GM23338 (cell line): ENCODE measurements around the gene SLC39A7. TPM values are rescaled to one million over a fixed set of nuclear protein-coding genes. Genes with fewer than 3 reads are reported as not detected.

Experiments used
- ATAC-seq: fragments of 200-7000 bp; cut with Tn5 transposase; 3 replicates; pipeline ENCODE4 v1.9.1; 2020
- DNase-seq: peaks from one replicate; pipeline ENCODE4 v3.0.0-alpha.2; 2015; ENCODE audit warnings: low spot score
- H2AFZ ChIP-seq: fragments of 200-600 bp; sonication (generic); 2 replicates; pipeline ENCODE4 v1.8.0; 2016; ENCODE audit warnings: antibody characterized with exemption, mild to moderate bottlenecking, moderate library complexity
- H3F3A ChIP-seq: fragments of 200-600 bp; sonication (generic); replicated peaks from 2 replicates; pipeline ENCODE4 v1.8.0; 2017; ENCODE audit warnings: antibody characterized with exemption, mixed run types, low read depth
- H3K27ac ChIP-seq: fragments of 200-600 bp; sonication (generic); 2 replicates; pipeline ENCODE4 v1.6.1; 2016; ENCODE audit warnings: low read depth
- H3K27me3 ChIP-seq: fragments of 200-600 bp; sonication (generic); 2 replicates; pipeline ENCODE4 v1.8.0; 2016; ENCODE audit warnings: mild to moderate bottlenecking, mixed run types, moderate library complexity; ENCODE audit not compliant: insufficient read depth
- H3K36me3 ChIP-seq: fragments of 200-600 bp; sonication (generic); 2 replicates; pipeline ENCODE4 v1.8.0; 2016; ENCODE audit warnings: mild to moderate bottlenecking; ENCODE audit not compliant: insufficient read depth
- H3K4me1 ChIP-seq: fragments of 200-600 bp; sonication (generic); 2 replicates; pipeline ENCODE4 v1.8.0; 2016; ENCODE audit warnings: mild to moderate bottlenecking, moderate library complexity; ENCODE audit not compliant: insufficient read depth
- H3K4me2 ChIP-seq: fragments of 200-600 bp; sonication (generic); 2 replicates; pipeline ENCODE4 v1.7.1; 2017; ENCODE audit warnings: mixed run types
- H3K4me3 ChIP-seq: fragments of 200-600 bp; sonication (generic); 2 replicates; pipeline ENCODE4 v1.6.1; 2016; ENCODE audit warnings: mixed run types
- H3K79me2 ChIP-seq: fragments of 200-600 bp; sonication (generic); replicated peaks from 2 replicates; pipeline ENCODE4 v1.8.0; 2017; ENCODE audit warnings: mild to moderate bottlenecking; ENCODE audit not compliant: insufficient read depth
- H3K9me2 ChIP-seq: fragments of 200-600 bp; sonication (generic); 2 replicates; pipeline ENCODE4 v1.8.0; 2017; ENCODE audit not compliant: insufficient read depth
- H4K20me1 ChIP-seq: fragments of 200-600 bp; sonication (generic); replicated peaks from 2 replicates; pipeline ENCODE4 v1.8.0; 2017; ENCODE audit warnings: mild to moderate bottlenecking; ENCODE audit not compliant: insufficient read depth
- H3K27ac Mint-ChIP-seq: 2 replicates; pipeline ENCODE4 v1.8.0; 2020; ENCODE audit warnings: inconsistent platforms, mild to moderate bottlenecking, moderate library complexity, mixed read lengths
- H3K27me3 Mint-ChIP-seq: 3 replicates; pipeline ENCODE4 v1.8.0; 2022; ENCODE audit warnings: low read depth, mild to moderate bottlenecking, moderate library complexity, mixed read lengths, inconsistent platforms; ENCODE audit not compliant: insufficient read depth, poor library complexity
- H3K36me3 Mint-ChIP-seq: 3 replicates; pipeline ENCODE4 v1.8.0; 2021; ENCODE audit warnings: low read depth, mild to moderate bottlenecking, inconsistent platforms, moderate library complexity, mixed read lengths
- H3K4me1 Mint-ChIP-seq: 3 replicates; pipeline ENCODE4 v1.8.0; 2020; ENCODE audit warnings: mild to moderate bottlenecking, inconsistent platforms, mixed read lengths
- H3K4me3 Mint-ChIP-seq: 3 replicates; pipeline ENCODE4 v1.8.0; 2021; ENCODE audit warnings: moderate library complexity, mild to moderate bottlenecking, inconsistent platforms, mixed read lengths
- H3K9me3 Mint-ChIP-seq: 3 replicates; pipeline ENCODE4 v1.8.0; 2020; ENCODE audit warnings: moderate library complexity, mild to moderate bottlenecking, inconsistent platforms, mixed read lengths
- CREB1 ChIP-seq: fragments of 250-450 bp; sonication (Bioruptor Pico); IDR thresholded peaks from 2 replicates; pipeline ENCODE4 v1.5.0; 2020; ENCODE audit warnings: low read depth, mild to moderate bottlenecking, moderate library complexity
- EZH2 ChIP-seq: fragments of 200-600 bp; sonication (generic); IDR thresholded peaks from one replicate; pipeline ENCODE4 v1.8.0; 2017; ENCODE audit warnings: antibody characterized with exemption, mild to moderate bottlenecking, low read depth; ENCODE audit not compliant: unreplicated experiment
- JUNB ChIP-seq: IDR thresholded peaks from one replicate; pipeline ENCODE4 v1.6.1; 2016; ENCODE audit warnings: antibody characterized with exemption; ENCODE audit not compliant: unreplicated experiment
- STAT1 ChIP-seq: IDR thresholded peaks from one replicate; pipeline ENCODE4 v1.6.1; 2016; ENCODE audit warnings: antibody characterized with exemption; ENCODE audit not compliant: unreplicated experiment
- ZNF114 ChIP-seq: fragments of 250-450 bp; sonication (Bioruptor Pico); IDR thresholded peaks from 2 replicates; pipeline ENCODE4 v1.5.0; 2020; ENCODE audit warnings: mild to moderate bottlenecking, moderate library complexity
- ZNF331 ChIP-seq: fragments of 250-450 bp; sonication (Bioruptor Pico); IDR thresholded peaks from 2 replicates; pipeline ENCODE4 v1.5.0; 2020; ENCODE audit warnings: low read depth, mild to moderate bottlenecking, moderate library complexity
- polyA plus RNA-seq: library from polyadenylated mRNA; unstranded; fragments of >200 nt; fragmentation: Nextera tagmentation; extraction: Ambion mirVana; gene quantifications from 2 replicates; pipeline ENCODE4 v1.2.1, GENCODE V29; 2016
- total RNA-seq: library from RNA; depleted of rRNA; stranded (reverse); fragments of >200 nt; shearing (Covaris generic); gene quantifications from 2 replicates; pipeline ENCODE4 v1.2.3, GENCODE V29; 2014
- TF ChIP-seq, protein P1 (sequence below): IDR thresholded peaks from 2 replicates; pipeline ENCODE4 v1.6.1; 2016; ENCODE audit warnings: antibody characterized with exemption
- TF ChIP-seq, protein P2 (sequence below): fragments of 250-450 bp; sonication (Bioruptor Pico); IDR thresholded peaks from 2 replicates; pipeline ENCODE4 v1.5.0; 2020; ENCODE audit warnings: mild to moderate bottlenecking, moderate library complexity

SLC39A7 gene
- total and polyA plus RNA-seq, 2 experiments from 2014 or later: 9.0 to 75.9 TPM

GRCh38 chr6:33200219-33201146 is at the start of gene SLC39A7, which contains the start of gene RXRB (continued):
- no peak for TF ChIP-seq ZNF331 (CRISPR knock-in tag)

DNA sequence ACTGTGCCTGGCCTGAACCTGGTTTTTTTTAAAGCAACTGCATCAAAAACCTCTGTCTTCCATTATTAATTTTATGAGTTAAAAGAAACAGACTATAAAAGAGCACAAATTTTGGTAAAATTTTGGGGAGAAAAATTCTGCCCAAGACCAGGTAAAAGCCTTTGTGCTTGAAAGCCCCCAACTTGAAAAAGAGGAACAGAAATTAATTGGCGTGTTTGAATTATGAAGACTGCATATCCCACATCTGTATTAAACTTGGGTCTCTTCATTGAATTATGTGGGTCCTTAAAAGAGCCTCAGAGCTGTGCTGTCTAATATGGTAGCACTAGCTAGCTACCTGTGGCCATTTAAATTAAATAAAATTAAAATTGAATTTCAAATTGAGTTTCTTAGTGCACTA is 49.6 kb upstream of the SLC39A7 start:
- Mint-ChIP-seq H3K4me3 (no peak overlapping the region), H3K9me3 (peaks cover 17% of the 10 kb centered on the region), H3K4me1 (peaks cover 17% of the 10 kb centered on the region), H3K27me3 (no peaks in the 10 kb centered on the region), H3K27ac (no peak overlapping the region), H3K36me3 (peaks cover 10% of the 10 kb centered on the region; the same call in 2 of the 3 replicates)
- H4K20me1 ChIP-seq: no peaks in the 10 kb centered on the region
- H3K36me3 ChIP-seq: no peaks in the 10 kb centered on the region
- DNase-seq: no peak
- H3F3A ChIP-seq: no peaks in the 10 kb centered on the region
- ATAC-seq: no peak
- TF ChIP-seq CREB1 (CRISPR knock-in tag) (no peak), ZNF114 (CRISPR knock-in tag) (no peak), JUNB (no peak), EZH2 (no peak), STAT1 (no peak)
- TF ChIP-seq, protein P1, sequence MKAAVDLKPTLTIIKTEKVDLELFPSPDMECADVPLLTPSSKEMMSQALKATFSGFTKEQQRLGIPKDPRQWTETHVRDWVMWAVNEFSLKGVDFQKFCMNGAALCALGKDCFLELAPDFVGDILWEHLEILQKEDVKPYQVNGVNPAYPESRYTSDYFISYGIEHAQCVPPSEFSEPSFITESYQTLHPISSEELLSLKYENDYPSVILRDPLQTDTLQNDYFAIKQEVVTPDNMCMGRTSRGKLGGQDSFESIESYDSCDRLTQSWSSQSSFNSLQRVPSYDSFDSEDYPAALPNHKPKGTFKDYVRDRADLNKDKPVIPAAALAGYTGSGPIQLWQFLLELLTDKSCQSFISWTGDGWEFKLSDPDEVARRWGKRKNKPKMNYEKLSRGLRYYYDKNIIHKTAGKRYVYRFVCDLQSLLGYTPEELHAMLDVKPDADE: no peak
- peaks cover 9% of the 10 kb centered on the region for H3K4me1 ChIP-seq
- H3K27ac ChIP-seq: no peak overlapping the region
- H3K9me2 ChIP-seq: no peaks in the 10 kb centered on the region
- H3K4me3 ChIP-seq: no peak overlapping the region
- H2AFZ ChIP-seq: no peak overlapping the region
- H3K27me3 ChIP-seq: no peaks in the 10 kb centered on the region
- no peaks in the 10 kb centered on the region for H3K79me2 ChIP-seq
- H3K4me2 ChIP-seq: no peak overlapping the region

DNA sequence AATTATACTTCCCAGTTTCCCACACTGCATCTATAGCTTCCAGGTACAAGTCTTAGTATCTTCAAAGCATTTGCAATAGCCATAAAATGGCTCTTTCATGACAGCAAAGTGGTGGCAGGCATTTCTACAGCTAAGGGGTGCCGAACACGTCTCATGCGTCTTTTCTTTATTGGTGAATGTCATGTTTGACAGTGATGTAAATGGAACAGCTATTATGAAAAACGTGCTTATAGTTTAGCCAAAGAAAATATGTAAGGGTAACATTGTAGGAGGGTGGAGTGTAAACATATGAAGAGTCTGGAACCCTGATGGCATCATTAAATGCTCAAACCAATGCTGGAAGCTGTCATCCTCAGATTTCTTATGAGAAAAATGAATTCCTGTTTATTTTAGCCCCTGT is 46.3 kb upstream of the SLC39A7 start:
- Histone ChIP-seq H3K4me3 (no peak overlapping the region), H3K27ac (no peak overlapping the region)
- H3K36me3 Mint-ChIP-seq: peaks cover 10% of the 10 kb centered on the region; the same call in 2 of the 3 replicates
- TF ChIP-seq, protein P1: no peak
- TF ChIP-seq, protein P2, sequence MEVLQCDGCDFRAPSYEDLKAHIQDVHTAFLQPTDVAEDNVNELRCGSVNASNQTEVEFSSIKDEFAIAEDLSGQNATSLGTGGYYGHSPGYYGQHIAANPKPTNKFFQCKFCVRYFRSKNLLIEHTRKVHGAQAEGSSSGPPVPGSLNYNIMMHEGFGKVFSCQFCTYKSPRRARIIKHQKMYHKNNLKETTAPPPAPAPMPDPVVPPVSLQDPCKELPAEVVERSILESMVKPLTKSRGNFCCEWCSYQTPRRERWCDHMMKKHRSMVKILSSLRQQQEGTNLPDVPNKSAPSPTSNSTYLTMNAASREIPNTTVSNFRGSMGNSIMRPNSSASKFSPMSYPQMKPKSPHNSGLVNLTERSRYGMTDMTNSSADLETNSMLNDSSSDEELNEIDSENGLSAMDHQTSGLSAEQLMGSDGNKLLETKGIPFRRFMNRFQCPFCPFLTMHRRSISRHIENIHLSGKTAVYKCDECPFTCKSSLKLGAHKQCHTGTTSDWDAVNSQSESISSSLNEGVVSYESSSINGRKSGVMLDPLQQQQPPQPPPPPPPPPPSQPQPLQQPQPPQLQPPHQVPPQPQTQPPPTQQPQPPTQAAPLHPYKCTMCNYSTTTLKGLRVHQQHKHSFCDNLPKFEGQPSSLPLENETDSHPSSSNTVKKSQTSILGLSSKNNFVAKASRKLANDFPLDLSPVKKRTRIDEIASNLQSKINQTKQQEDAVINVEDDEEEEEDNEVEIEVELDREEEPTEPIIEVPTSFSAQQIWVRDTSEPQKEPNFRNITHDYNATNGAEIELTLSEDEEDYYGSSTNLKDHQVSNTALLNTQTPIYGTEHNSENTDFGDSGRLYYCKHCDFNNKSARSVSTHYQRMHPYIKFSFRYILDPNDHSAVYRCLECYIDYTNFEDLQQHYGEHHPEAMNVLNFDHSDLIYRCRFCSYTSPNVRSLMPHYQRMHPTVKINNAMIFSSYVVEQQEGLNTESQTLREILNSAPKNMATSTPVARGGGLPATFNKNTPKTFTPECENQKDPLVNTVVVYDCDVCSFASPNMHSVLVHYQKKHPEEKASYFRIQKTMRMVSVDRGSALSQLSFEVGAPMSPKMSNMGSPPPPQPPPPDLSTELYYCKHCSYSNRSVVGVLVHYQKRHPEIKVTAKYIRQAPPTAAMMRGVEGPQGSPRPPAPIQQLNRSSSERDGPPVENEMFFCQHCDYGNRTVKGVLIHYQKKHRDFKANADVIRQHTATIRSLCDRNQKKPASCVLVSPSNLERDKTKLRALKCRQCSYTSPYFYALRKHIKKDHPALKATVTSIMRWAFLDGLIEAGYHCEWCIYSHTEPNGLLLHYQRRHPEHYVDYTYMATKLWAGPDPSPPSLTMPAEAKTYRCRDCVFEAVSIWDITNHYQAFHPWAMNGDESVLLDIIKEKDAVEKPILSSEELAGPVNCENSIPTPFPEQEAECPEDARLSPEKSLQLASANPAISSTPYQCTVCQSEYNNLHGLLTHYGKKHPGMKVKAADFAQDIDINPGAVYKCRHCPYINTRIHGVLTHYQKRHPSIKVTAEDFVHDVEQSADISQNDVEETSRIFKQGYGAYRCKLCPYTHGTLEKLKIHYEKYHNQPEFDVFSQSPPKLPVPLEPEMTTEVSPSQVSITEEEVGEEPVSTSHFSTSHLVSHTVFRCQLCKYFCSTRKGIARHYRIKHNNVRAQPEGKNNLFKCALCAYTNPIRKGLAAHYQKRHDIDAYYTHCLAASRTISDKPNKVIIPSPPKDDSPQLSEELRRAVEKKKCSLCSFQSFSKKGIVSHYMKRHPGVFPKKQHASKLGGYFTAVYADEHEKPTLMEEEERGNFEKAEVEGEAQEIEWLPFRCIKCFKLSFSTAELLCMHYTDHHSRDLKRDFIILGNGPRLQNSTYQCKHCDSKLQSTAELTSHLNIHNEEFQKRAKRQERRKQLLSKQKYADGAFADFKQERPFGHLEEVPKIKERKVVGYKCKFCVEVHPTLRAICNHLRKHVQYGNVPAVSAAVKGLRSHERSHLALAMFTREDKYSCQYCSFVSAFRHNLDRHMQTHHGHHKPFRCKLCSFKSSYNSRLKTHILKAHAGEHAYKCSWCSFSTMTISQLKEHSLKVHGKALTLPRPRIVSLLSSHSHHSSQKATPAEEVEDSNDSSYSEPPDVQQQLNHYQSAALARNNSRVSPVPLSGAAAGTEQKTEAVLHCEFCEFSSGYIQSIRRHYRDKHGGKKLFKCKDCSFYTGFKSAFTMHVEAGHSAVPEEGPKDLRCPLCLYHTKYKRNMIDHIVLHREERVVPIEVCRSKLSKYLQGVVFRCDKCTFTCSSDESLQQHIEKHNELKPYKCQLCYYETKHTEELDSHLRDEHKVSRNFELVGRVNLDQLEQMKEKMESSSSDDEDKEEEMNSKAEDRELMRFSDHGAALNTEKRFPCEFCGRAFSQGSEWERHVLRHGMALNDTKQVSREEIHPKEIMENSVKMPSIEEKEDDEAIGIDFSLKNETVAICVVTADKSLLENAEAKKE: no peak
- no peak for TF ChIP-seq CREB1 (CRISPR knock-in tag)

More for the DNA sequence above, 46.3 kb upstream of the SLC39A7 start:
- no peak overlapping the region for H3K27ac Mint-ChIP-seq
- H3K27me3 Mint-ChIP-seq: peaks cover 1% of the 10 kb centered on the region
- H3K4me3 Mint-ChIP-seq: no peak overlapping the region
- no peaks in the 10 kb centered on the region for H4K20me1 ChIP-seq
- H3F3A ChIP-seq: no peaks in the 10 kb centered on the region
- no peak overlapping the region for H2AFZ ChIP-seq
- no peaks in the 10 kb centered on the region for H3K79me2 ChIP-seq
- peaks cover 17% of the 10 kb centered on the region for H3K9me3 Mint-ChIP-seq
- no peaks in the 10 kb centered on the region for H3K36me3 ChIP-seq
- no peaks in the 10 kb centered on the region for H3K27me3 ChIP-seq
- H3K4me1 Mint-ChIP-seq: no peaks in the 10 kb centered on the region; the same call in 2 of the 3 replicates
- DNase-seq: no peak
- H3K4me1 ChIP-seq: no peaks in the 10 kb centered on the region; the same call in 1 of the 2 replicates
- H3K4me2 ChIP-seq: no peak overlapping the region
- ATAC-seq: no peak
- H3K9me2 ChIP-seq: no peaks in the 10 kb centered on the region
